ENCODE results near the gene SPECC1.
"Not testable (repeated sequence)": the region's sequence is repeated elsewhere in the genome, so short reads cannot be mapped to it uniquely, and the experiment has no call there.

The SPECC1 gene

GRCh38 chr17:20174588-20175265, 165.6 kb downstream of the SPECC1 start:
- DNase-seq (ENCODE audit: low read depth in 2 of 2): no peak

- no peak for DNase-seq (ENCODE audit: low read depth in 2 of 2)
Observed at GRCh38 chr17:20179041-20179440, 169.9 kb downstream of the SPECC1 start.

- no peak for DNase-seq (ENCODE audit: low read depth in 2 of 2)
Observed at GRCh38 chr17:20180661-20181060, 171.5 kb downstream of the SPECC1 start.

GRCh38 chr17:20184181-20184580, 175.0 kb downstream of the SPECC1 start:
- no peak for DNase-seq (ENCODE audit: low read depth in 2 of 2)

- no peak for DNase-seq (ENCODE audit: low read depth in 2 of 2)
Observed at GRCh38 chr17:20184977-20185619, 175.9 kb downstream of the SPECC1 start.

GRCh38 chr17:20187049-20187448, 177.9 kb downstream of the SPECC1 start:
- DNase-seq (ENCODE audit: low read depth in 2 of 2): no peak

GRCh38 chr17:20189302-20189701, 180.1 kb downstream of the SPECC1 start:
- DNase-seq (ENCODE audit: low read depth in 2 of 2): no peak

- DNase-seq (ENCODE audit: low read depth in 2 of 2): no peak
Observed at GRCh38 chr17:20189979-20190378, 180.8 kb downstream of the SPECC1 start.

- DNase-seq (ENCODE audit: low read depth in 2 of 2): no peak
Observed at GRCh38 chr17:20190605-20191004, 181.4 kb downstream of the SPECC1 start.

- DNase-seq (ENCODE audit: low read depth in 2 of 2): no peak
Observed at GRCh38 chr17:20191056-20191455, 181.9 kb downstream of the SPECC1 start.

- DNase-seq (ENCODE audit: low read depth in 2 of 2): not testable (repeated sequence)
Observed at GRCh38 chr17:20196286-20196685, 187.1 kb downstream of the SPECC1 start.

GRCh38 chr17:20197272-20197926, 188.2 kb downstream of the SPECC1 start:
- no peak for DNase-seq (ENCODE audit: low read depth in 2 of 2)

GRCh38 chr17:20200016-20200795, 191.0 kb downstream of the SPECC1 start:
- DNase-seq (ENCODE audit: low read depth in 2 of 2): no peak

- DNase-seq (ENCODE audit: low read depth in 2 of 2): no peak
Observed at GRCh38 chr17:20200865-20201458, 191.8 kb downstream of the SPECC1 start.

- DNase-seq (ENCODE audit: low read depth in 2 of 2): no peak
Observed at GRCh38 chr17:20202141-20202621, 193.0 kb downstream of the SPECC1 start.

GRCh38 chr17:20203018-20203417, 193.9 kb downstream of the SPECC1 start:
- no peak for DNase-seq (ENCODE audit: low read depth in 2 of 2)

- no peak for DNase-seq (ENCODE audit: low read depth in 2 of 2)
Observed at GRCh38 chr17:20203761-20204263, 194.7 kb downstream of the SPECC1 start.

- DNase-seq (ENCODE audit: low read depth in 2 of 2): no peak
Observed at GRCh38 chr17:20205609-20206008, 196.4 kb downstream of the SPECC1 start.

GRCh38 chr17:20206068-20206467, 196.9 kb downstream of the SPECC1 start:
- no peak for DNase-seq (ENCODE audit: low read depth in 2 of 2)

- no peak for DNase-seq (ENCODE audit: low read depth in 2 of 2)
Observed at GRCh38 chr17:20206591-20206990, 197.4 kb downstream of the SPECC1 start.

- DNase-seq (ENCODE audit: low read depth in 2 of 2): no peak
Observed at GRCh38 chr17:20207262-20207985, 198.3 kb downstream of the SPECC1 start.
